Measurements from ENCODE around the gene DEFB114. TPM values are rescaled to one million over a fixed set of nuclear protein-coding genes. Genes with fewer than 3 reads are reported as not detected.

DEFB114 gene
- total and polyA plus RNA-seq, 3 experiments from 2014 or later, result not detected

GRCh38 chr6:49933526-49933925, 30.4 kb downstream of the DEFB114 start:
- DNase-seq, result peak in 1 of 5 donors; percentile 31
- no peak overlapping the region for H3K4me3 ChIP-seq (ENCODE audit: low read length)
- ChIA-PET CTCF (no interaction called here), POLR2A (no interaction called here)
- no peak overlapping the region for H3K27ac ChIP-seq (ENCODE audit: low read depth, low read length)
- H3K27me3 ChIP-seq (ENCODE audit: insufficient read depth, low read length, poor library complexity, severe bottlenecking), result no peaks in the 10 kb centered on the region
- no peaks in the 10 kb centered on the region for H3K4me1 Mint-ChIP-seq
- no peaks in the 10 kb centered on the region for H3K9me3 ChIP-seq (ENCODE audit: low read length)
- no peaks in the 10 kb centered on the region for H3K36me3 Mint-ChIP-seq
- no peaks in the 10 kb centered on the region for H3K27me3 Mint-ChIP-seq
- no peak overlapping the region for H3K27ac Mint-ChIP-seq
- H3K4me3 Mint-ChIP-seq, result no peak overlapping the region
- H3K36me3 ChIP-seq (ENCODE audit: insufficient read depth, low read length), result no peaks in the 10 kb centered on the region
- H3K9me3 Mint-ChIP-seq, result peaks cover 0 to 9% (median 2%) of the 10 kb centered on the region in 5 donors
- no peaks in the 10 kb centered on the region for H3K4me1 ChIP-seq (ENCODE audit: insufficient read depth, low read length)

GRCh38 chr6:49929340-49929739, 34.6 kb downstream of the DEFB114 start:
- CTCF ChIA-PET, result no interaction called here
- POLR2A ChIA-PET, result no interaction called here

GRCh38 chr6:49923826-49924225, 40.1 kb downstream of the DEFB114 start:
- Histone ChIP-seq H3K9me3 (ENCODE audit: low read length) (no peaks in the 10 kb centered on the region), H3K27ac (ENCODE audit: low read depth, low read length) (no peak overlapping the region), H3K27me3 (ENCODE audit: insufficient read depth, low read length, poor library complexity, severe bottlenecking) (no peaks in the 10 kb centered on the region), H3K36me3 (ENCODE audit: insufficient read depth, low read length) (no peaks in the 10 kb centered on the region), H3K4me3 (ENCODE audit: low read length) (no peak overlapping the region), H3K4me1 (ENCODE audit: insufficient read depth, low read length) (no peaks in the 10 kb centered on the region)
- no peaks in the 10 kb centered on the region for H3K27me3 Mint-ChIP-seq
- peaks cover 0 to 3% (median 0%) of the 10 kb centered on the region in 3 donors for H3K36me3 Mint-ChIP-seq
- ChIA-PET POLR2A (no interaction called here), CTCF (no interaction called here)
- DNase-seq, result no peak
- no peak overlapping the region for H3K27ac Mint-ChIP-seq
- peaks cover 0 to 16% (median 2%) of the 10 kb centered on the region in 5 donors for H3K9me3 Mint-ChIP-seq
- H3K4me1 Mint-ChIP-seq, result no peaks in the 10 kb centered on the region
- no peak overlapping the region for H3K4me3 Mint-ChIP-seq

More at GRCh38 chr6:49929340-49929739, 34.6 kb downstream of the DEFB114 start:
- H3K9me3 ChIP-seq (ENCODE audit: low read length), result no peaks in the 10 kb centered on the region
- H3K27me3 Mint-ChIP-seq, result no peaks in the 10 kb centered on the region
- H3K36me3 ChIP-seq (ENCODE audit: insufficient read depth, low read length), result no peaks in the 10 kb centered on the region
- DNase-seq, result no peak
- no peak overlapping the region for H3K4me3 ChIP-seq (ENCODE audit: low read length)
- peaks cover 0 to 3% (median 0%) of the 10 kb centered on the region in 3 donors for H3K36me3 Mint-ChIP-seq
- H3K4me3 Mint-ChIP-seq, result no peak overlapping the region
- H3K27me3 ChIP-seq (ENCODE audit: insufficient read depth, low read length, poor library complexity, severe bottlenecking), result no peaks in the 10 kb centered on the region
- H3K27ac ChIP-seq (ENCODE audit: low read depth, low read length), result no peak overlapping the region
- peaks cover 0 to 13% (median 2%) of the 10 kb centered on the region in 5 donors for H3K9me3 Mint-ChIP-seq
- H3K4me1 ChIP-seq (ENCODE audit: insufficient read depth, low read length), result no peaks in the 10 kb centered on the region
- no peaks in the 10 kb centered on the region for H3K4me1 Mint-ChIP-seq
- H3K27ac Mint-ChIP-seq, result no peak overlapping the region

GRCh38 chr6:49919935-49920644, 43.9 kb downstream of the DEFB114 start:
- DNase-seq, result no peak
- no peaks in the 10 kb centered on the region for H3K36me3 ChIP-seq (ENCODE audit: insufficient read depth, low read length)
- no peaks in the 10 kb centered on the region for H3K4me1 ChIP-seq (ENCODE audit: insufficient read depth, low read length)
- no peak overlapping the region for H3K27ac ChIP-seq (ENCODE audit: low read depth, low read length)
- no peak overlapping the region for H3K27ac Mint-ChIP-seq
- no peaks in the 10 kb centered on the region for H3K27me3 ChIP-seq (ENCODE audit: insufficient read depth, low read length, poor library complexity, severe bottlenecking)
- CTCF ChIA-PET, result no interaction called here
- POLR2A ChIA-PET, result no interaction called here
- no peaks in the 10 kb centered on the region for H3K4me1 Mint-ChIP-seq
- no peaks in the 10 kb centered on the region for H3K9me3 ChIP-seq (ENCODE audit: low read length)
- no peak overlapping the region for H3K4me3 Mint-ChIP-seq
- no peaks in the 10 kb centered on the region for H3K27me3 Mint-ChIP-seq
- H3K36me3 Mint-ChIP-seq, result no peaks in the 10 kb centered on the region
- peaks cover 2 to 26% (median 4%) of the 10 kb centered on the region in 5 donors for H3K9me3 Mint-ChIP-seq
- H3K4me3 ChIP-seq (ENCODE audit: low read length), result no peak overlapping the region

GRCh38 chr6:49919261-49919660, 44.7 kb downstream of the DEFB114 start:
- POLR2A ChIA-PET, result no interaction called here

GRCh38 chr6:49918787-49919186, 45.2 kb downstream of the DEFB114 start:
- Histone ChIP-seq H3K36me3 (ENCODE audit: insufficient read depth, low read length) (no peaks in the 10 kb centered on the region), H3K4me3 (ENCODE audit: low read length) (no peak overlapping the region), H3K9me3 (ENCODE audit: low read length) (no peaks in the 10 kb centered on the region), H3K27me3 (ENCODE audit: insufficient read depth, low read length, poor library complexity, severe bottlenecking) (no peaks in the 10 kb centered on the region), H3K27ac (ENCODE audit: low read depth, low read length) (no peak overlapping the region), H3K4me1 (ENCODE audit: insufficient read depth, low read length) (no peaks in the 10 kb centered on the region)
- no peaks in the 10 kb centered on the region for H3K4me1 Mint-ChIP-seq
- CTCF ChIA-PET, result no interaction called here
- POLR2A ChIA-PET, result no interaction called here
- H3K36me3 Mint-ChIP-seq, result no peaks in the 10 kb centered on the region
- no peak overlapping the region for H3K27ac Mint-ChIP-seq
- no peak for DNase-seq
- no peaks in the 10 kb centered on the region for H3K27me3 Mint-ChIP-seq
- H3K4me3 Mint-ChIP-seq, result no peak overlapping the region
- peaks cover 2 to 26% (median 4%) of the 10 kb centered on the region in 5 donors for H3K9me3 Mint-ChIP-seq

More at GRCh38 chr6:49919261-49919660, 44.7 kb downstream of the DEFB114 start:
- CTCF ChIA-PET, result no interaction called here
- Mint-ChIP-seq H3K9me3 (peaks cover 2 to 26% (median 4%) of the 10 kb centered on the region in 5 donors), H3K4me3 (no peak overlapping the region), H3K36me3 (no peaks in the 10 kb centered on the region), H3K27ac (no peak overlapping the region), H3K4me1 (no peaks in the 10 kb centered on the region), H3K27me3 (no peaks in the 10 kb centered on the region)
- no peak overlapping the region for H3K4me3 ChIP-seq (ENCODE audit: low read length)
- no peaks in the 10 kb centered on the region for H3K9me3 ChIP-seq (ENCODE audit: low read length)
- H3K27me3 ChIP-seq (ENCODE audit: insufficient read depth, low read length, poor library complexity, severe bottlenecking), result no peaks in the 10 kb centered on the region
- no peaks in the 10 kb centered on the region for H3K4me1 ChIP-seq (ENCODE audit: insufficient read depth, low read length)
- no peaks in the 10 kb centered on the region for H3K36me3 ChIP-seq (ENCODE audit: insufficient read depth, low read length)
- DNase-seq, result no peak
- no peak overlapping the region for H3K27ac ChIP-seq (ENCODE audit: low read depth, low read length)

GRCh38 chr6:49915035-49915434, 48.9 kb downstream of the DEFB114 start:
- Histone ChIP-seq H3K36me3 (ENCODE audit: insufficient read depth, low read length) (no peaks in the 10 kb centered on the region), H3K27ac (ENCODE audit: low read depth, low read length) (no peak overlapping the region), H3K4me1 (ENCODE audit: insufficient read depth, low read length) (no peaks in the 10 kb centered on the region), H3K4me3 (ENCODE audit: low read length) (no peak overlapping the region), H3K9me3 (ENCODE audit: low read length) (no peaks in the 10 kb centered on the region), H3K27me3 (ENCODE audit: insufficient read depth, low read length, poor library complexity, severe bottlenecking) (no peaks in the 10 kb centered on the region)
- ChIA-PET CTCF (no interaction called here), POLR2A (no interaction called here)
- Mint-ChIP-seq H3K27ac (no peak overlapping the region), H3K4me1 (no peaks in the 10 kb centered on the region), H3K27me3 (no peaks in the 10 kb centered on the region), H3K9me3 (peaks cover 2 to 18% (median 10%) of the 10 kb centered on the region in 5 donors), H3K4me3 (no peak overlapping the region), H3K36me3 (no peaks in the 10 kb centered on the region)
- no peak for DNase-seq

GRCh38 chr6:49913636-49914375, 50.2 kb downstream of the DEFB114 start:
- Histone ChIP-seq H3K27ac (ENCODE audit: low read depth, low read length) (no peak overlapping the region), H3K27me3 (ENCODE audit: insufficient read depth, low read length, poor library complexity, severe bottlenecking) (no peaks in the 10 kb centered on the region), H3K4me3 (ENCODE audit: low read length) (no peak overlapping the region), H3K4me1 (ENCODE audit: insufficient read depth, low read length) (no peaks in the 10 kb centered on the region), H3K36me3 (ENCODE audit: insufficient read depth, low read length) (no peaks in the 10 kb centered on the region), H3K9me3 (ENCODE audit: low read length) (no peaks in the 10 kb centered on the region)
- no peaks in the 10 kb centered on the region for H3K27me3 Mint-ChIP-seq
- ChIA-PET POLR2A (no interaction called here), CTCF (no interaction called here)
- no peak overlapping the region for H3K27ac Mint-ChIP-seq
- H3K9me3 Mint-ChIP-seq, result peaks cover 2 to 18% (median 10%) of the 10 kb centered on the region in 5 donors
- no peak for DNase-seq
- no peaks in the 10 kb centered on the region for H3K36me3 Mint-ChIP-seq
- no peak overlapping the region for H3K4me3 Mint-ChIP-seq
- no peaks in the 10 kb centered on the region for H3K4me1 Mint-ChIP-seq
